MCF 10A (cell line): ENCODE measurements around the gene POLE. TPM values are rescaled to one million over a fixed set of nuclear protein-coding genes. Genes with fewer than 3 reads are reported as not detected.
A peak's percentile ranks its signal among the peaks of the same experiment; 100 is the strongest.

Experiments
- BruUV-seq: library from RNA; stranded (reverse); fragments of 400-500 nt; replicated peaks from 2 replicates; lab custom pipeline; 2021; lab: Mats Ljungman, UMichigan
- CTCF ChIA-PET: fragments of 300-600 bp; sonication (Branson Sonifier 250); formaldehyde crosslinking; extraction: SDS; loops from one replicate; lab custom pipeline; 2021; ENCODE audit warnings: antibody characterized with exemption, inconsistent platforms; lab: Yijun Ruan, JAX
- POLR2A ChIA-PET: fragments of 300-600, 350-650 bp; sonication (Branson Sonifier 250); formaldehyde crosslinking; extraction: SDS; loops from one replicate; lab custom pipeline; 2020; ENCODE audit warnings: antibody characterized with exemption, inconsistent platforms; lab: Yijun Ruan, JAX
- DNase-seq: peaks from one replicate; pipeline ENCODE4 v3.0.0-alpha.2; 2018; ENCODE audit not compliant: unreplicated experiment
- H3K27ac Mint-ChIP-seq: one replicate; pipeline ENCODE4 v1.8.0; 2022; ENCODE audit warnings: mild to moderate bottlenecking, low read depth, mixed read lengths; ENCODE audit not compliant: unreplicated experiment
- H3K27me3 Mint-ChIP-seq: one replicate; pipeline ENCODE4 v1.8.0; 2022; ENCODE audit warnings: mixed read lengths; ENCODE audit not compliant: insufficient read depth, unreplicated experiment
- H3K36me3 Mint-ChIP-seq: one replicate; pipeline ENCODE4 v1.8.0; 2022; ENCODE audit warnings: mild to moderate bottlenecking, moderate library complexity, mixed read lengths; ENCODE audit not compliant: insufficient read depth, unreplicated experiment
- H3K4me1 Mint-ChIP-seq: one replicate; pipeline ENCODE4 v1.8.0; 2022; ENCODE audit warnings: mixed read lengths; ENCODE audit not compliant: insufficient read depth, unreplicated experiment
- H3K4me3 Mint-ChIP-seq: one replicate; pipeline ENCODE4 v1.8.0; 2022; ENCODE audit warnings: mild to moderate bottlenecking, moderate library complexity, mixed read lengths; ENCODE audit not compliant: unreplicated experiment
- H3K9me3 Mint-ChIP-seq: one replicate; pipeline ENCODE4 v1.8.0; 2022; ENCODE audit warnings: mixed read lengths; ENCODE audit not compliant: unreplicated experiment
- intact Hi-C: fragments of 100-400 bp; cut with micrococcal nuclease; formaldehyde crosslinking; loops from 2 replicates; pipeline ENCODE4 v1.14.1; 2022
- total RNA-seq: library from RNA; stranded (reverse); gene quantifications from 2 replicates; pipeline ENCODE4 v1.2.3, GENCODE V29; 2022
- TF ChIP-seq, protein P1 (sequence below): fragments of 200-600 bp; IDR thresholded peaks from one replicate; pipeline ENCODE4 v1.8.0; 2022; ENCODE audit warnings: antibody characterized with exemption, mild to moderate bottlenecking; ENCODE audit not compliant: unreplicated experiment

POLE gene
- total RNA-seq, 1 experiment from 2014 or later = 36.3 TPM

DNA sequence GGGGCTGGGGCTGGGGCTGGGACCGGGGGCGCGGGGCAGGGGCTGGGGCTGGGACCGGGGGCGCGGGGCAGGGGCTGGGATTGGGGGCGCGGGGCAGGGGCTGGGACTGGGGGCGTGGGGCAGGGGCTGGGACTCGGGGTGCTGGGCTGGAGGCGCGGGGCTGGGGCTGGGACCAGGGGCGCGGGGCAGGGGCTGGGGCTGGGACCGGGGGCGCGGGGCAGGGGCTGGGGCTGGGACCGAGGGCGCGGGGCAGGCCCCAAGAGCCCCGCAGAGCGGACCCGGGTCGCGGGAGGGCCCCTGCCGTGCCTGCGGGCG, 68.1 kb downstream of the POLE start:
- H3K9me3 Mint-ChIP-seq = no peaks in the 10 kb centered on the region
- peaks cover 10% of the 10 kb centered on the region for H3K4me1 Mint-ChIP-seq
- no peak for DNase-seq
- intact Hi-C loops = loop anchor here (10.0 kb wide), 1 partner anchor 464 kb away; no protein-coding TSS in a partner anchor
- peaks cover 35% of the 10 kb centered on the region for H3K27me3 Mint-ChIP-seq
- H3K36me3 Mint-ChIP-seq = peaks cover under 1% of the 10 kb centered on the region
- TF ChIP-seq, protein P1, sequence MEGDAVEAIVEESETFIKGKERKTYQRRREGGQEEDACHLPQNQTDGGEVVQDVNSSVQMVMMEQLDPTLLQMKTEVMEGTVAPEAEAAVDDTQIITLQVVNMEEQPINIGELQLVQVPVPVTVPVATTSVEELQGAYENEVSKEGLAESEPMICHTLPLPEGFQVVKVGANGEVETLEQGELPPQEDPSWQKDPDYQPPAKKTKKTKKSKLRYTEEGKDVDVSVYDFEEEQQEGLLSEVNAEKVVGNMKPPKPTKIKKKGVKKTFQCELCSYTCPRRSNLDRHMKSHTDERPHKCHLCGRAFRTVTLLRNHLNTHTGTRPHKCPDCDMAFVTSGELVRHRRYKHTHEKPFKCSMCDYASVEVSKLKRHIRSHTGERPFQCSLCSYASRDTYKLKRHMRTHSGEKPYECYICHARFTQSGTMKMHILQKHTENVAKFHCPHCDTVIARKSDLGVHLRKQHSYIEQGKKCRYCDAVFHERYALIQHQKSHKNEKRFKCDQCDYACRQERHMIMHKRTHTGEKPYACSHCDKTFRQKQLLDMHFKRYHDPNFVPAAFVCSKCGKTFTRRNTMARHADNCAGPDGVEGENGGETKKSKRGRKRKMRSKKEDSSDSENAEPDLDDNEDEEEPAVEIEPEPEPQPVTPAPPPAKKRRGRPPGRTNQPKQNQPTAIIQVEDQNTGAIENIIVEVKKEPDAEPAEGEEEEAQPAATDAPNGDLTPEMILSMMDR = no peak
- no TSS peak for BruUV-seq
- H3K4me3 Mint-ChIP-seq = no peak overlapping the region
- ChIA-PET CTCF (no interaction called here), POLR2A (no interaction called here)
- H3K27ac Mint-ChIP-seq = no peak overlapping the region

DNA sequence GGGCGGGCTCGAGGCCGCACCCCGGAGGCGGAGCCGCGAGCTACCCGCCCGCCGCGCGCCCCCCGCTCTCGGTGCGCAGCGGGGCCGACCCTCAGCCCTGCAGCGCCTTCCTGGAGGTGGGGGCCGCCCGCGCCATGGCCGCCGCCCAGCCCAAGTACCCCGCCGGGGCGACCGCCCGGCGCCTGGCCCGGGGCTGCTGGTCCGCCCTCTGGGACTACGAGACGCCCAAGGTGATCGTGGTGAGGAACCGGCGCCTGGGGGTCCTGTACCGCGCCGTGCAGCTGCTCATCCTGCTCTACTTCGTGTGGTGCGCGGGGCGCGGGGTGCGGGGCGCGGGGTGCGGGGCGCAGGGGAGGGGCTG, 68.5 kb downstream of the POLE start, which contains the start of gene P2RX2:
Gene P2RX2 (plus strand): TSS at position 94 of the 361 bp plus-strand sequence. CDS start 41 bp downstream, at position 135.
- TF ChIP-seq, protein P1 = no peak
- intact Hi-C loops = loop anchor here (10.0 kb wide), 1 partner anchor 464 kb away; no protein-coding TSS in a partner anchor
- no peaks in the 10 kb centered on the region for H3K36me3 Mint-ChIP-seq

DNA sequence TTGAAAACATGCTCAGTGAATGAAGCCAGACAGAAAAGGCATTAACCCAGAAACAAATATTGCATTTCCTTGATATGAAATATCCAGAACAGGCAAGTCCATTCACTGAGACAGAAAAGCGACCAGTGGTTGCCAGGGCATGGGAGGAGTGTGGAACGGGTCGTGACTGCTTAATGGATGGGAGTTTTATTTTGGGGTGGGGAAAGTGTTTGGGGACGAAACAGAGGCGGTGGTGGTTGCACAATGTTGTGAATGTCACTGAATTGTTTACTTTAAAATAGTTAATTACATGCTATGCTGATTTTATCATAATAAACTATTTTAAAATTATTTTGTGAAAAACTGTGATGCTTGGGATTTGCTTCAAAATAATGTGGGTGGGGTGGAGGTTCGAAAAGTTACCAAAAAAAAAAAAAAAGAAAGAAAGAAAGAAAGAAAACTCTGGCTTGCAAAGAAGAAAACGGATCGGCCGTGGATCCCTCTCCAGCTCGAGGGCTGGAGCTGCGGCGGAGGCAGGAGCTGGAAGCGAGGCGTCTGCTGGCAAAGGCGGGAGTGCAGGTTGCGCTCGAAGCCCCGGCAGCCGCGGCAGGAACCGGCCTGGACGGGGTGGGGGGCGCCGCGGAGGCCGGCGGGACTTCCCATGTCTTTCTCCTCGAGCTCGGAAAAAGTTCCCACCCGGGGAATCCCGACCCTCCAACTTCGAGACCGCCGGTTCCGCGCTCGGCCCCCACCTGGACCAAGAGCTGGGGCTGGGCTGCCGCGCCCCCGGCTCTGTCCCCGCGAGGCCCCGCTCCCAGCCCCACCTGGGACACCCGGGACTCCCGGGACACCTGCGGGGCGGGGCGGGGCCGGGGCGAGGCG, 69.1 kb downstream of the POLE start:
- H3K4me3 Mint-ChIP-seq = peak overlapping the region; percentile 31
- POLR2A ChIA-PET = interaction anchor here (0.6 kb wide), 1 partner anchor 487 kb away, joined by 3 read pairs; no protein-coding TSS in a partner anchor
- DNase-seq = no peak
- BruUV-seq = no TSS peak
- CTCF ChIA-PET = interaction anchor here (0.6 to 2.3 kb wide), 5 partner anchors 34 to 477 kb away, joined by 3 to 22 read pairs (median 3); no protein-coding TSS in a partner anchor
- peaks cover 35% of the 10 kb centered on the region for H3K27me3 Mint-ChIP-seq
- H3K27ac Mint-ChIP-seq = no peak overlapping the region
- H3K36me3 Mint-ChIP-seq = no peaks in the 10 kb centered on the region
- H3K4me1 Mint-ChIP-seq = peaks cover 10% of the 10 kb centered on the region
- intact Hi-C loops = loop anchor here (10.0 kb wide), 1 partner anchor 463 kb away; no protein-coding TSS in a partner anchor
- TF ChIP-seq, protein P1 = no peak
- no peaks in the 10 kb centered on the region for H3K9me3 Mint-ChIP-seq

More for the DNA sequence above, 68.5 kb downstream of the POLE start, which contains the start of gene P2RX2:
- H3K4me3 Mint-ChIP-seq = peak within 1 kb of the TSS; percentile 31
- H3K9me3 Mint-ChIP-seq = no peaks in the 10 kb centered on the region
- H3K27ac Mint-ChIP-seq = no peak within 1 kb of the TSS
- peaks cover 10% of the 10 kb centered on the region for H3K4me1 Mint-ChIP-seq
- no peak for DNase-seq
- ChIA-PET CTCF (no interaction called here), POLR2A (no interaction called here)
- peaks cover 35% of the 10 kb centered on the region for H3K27me3 Mint-ChIP-seq
- no TSS peak for BruUV-seq

DNA sequence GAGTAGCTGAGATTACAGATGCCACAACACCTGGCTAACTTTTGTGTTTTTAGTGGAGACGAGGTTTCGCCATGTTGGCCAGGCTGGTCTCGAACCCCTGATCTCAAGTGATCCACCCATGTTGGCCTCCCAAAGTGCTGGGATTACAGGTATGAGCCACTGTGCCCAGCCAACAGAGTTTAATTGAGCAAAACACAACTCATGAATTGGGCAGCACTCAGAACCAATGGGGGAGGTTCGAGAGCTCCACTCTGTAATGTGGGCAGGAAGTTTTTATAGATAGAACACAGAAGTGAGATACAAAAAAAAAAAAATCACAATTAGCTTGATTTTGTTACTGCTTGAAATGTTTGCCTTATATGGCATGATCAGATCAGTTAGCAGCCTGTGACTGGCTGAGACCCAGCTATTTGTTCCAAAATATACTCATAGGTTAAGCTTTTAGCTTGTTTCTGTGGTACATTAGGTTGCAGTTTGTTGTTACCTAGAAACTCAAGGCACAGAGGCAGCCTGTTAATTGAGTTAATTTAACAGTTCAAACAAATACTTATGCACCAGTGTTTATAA, 69.9 kb downstream of the POLE start:
- Mint-ChIP-seq H3K27me3 (peaks cover 35% of the 10 kb centered on the region), H3K36me3 (no peaks in the 10 kb centered on the region), H3K27ac (no peak overlapping the region), H3K4me1 (peaks cover 6% of the 10 kb centered on the region), H3K9me3 (no peaks in the 10 kb centered on the region), H3K4me3 (no peak overlapping the region)
- DNase-seq = no peak
- ChIA-PET CTCF (interaction anchor here (0.6 to 2.3 kb wide), 6 partner anchors 20 to 476 kb away, joined by 3 to 22 read pairs (median 4); no protein-coding TSS in a partner anchor), POLR2A (interaction anchor here (0.6 kb wide), 1 partner anchor 487 kb away, joined by 3 read pairs; no protein-coding TSS in a partner anchor)
- BruUV-seq = no TSS peak
- TF ChIP-seq, protein P1 = no peak
- intact Hi-C loops = loop anchor here (10.0 kb wide), 1 partner anchor 462 kb away; no protein-coding TSS in a partner anchor
